CD4-positive, alpha-beta T cell (primary cell): Measurements from ENCODE around the gene CALB2. TPM values are rescaled to one million over a fixed set of nuclear protein-coding genes. Genes with fewer than 3 reads are reported as not detected.

ENCODE experiments used
- ATAC-seq: fragments of 200-7000 bp; cut with Tn5 transposase; one replicate; pipeline ENCODE4 v1.10.0; 2022; ENCODE audit warnings: mild to moderate bottlenecking; ENCODE audit not compliant: poor library complexity
- CTCF ChIA-PET: fragments of 350-600 bp; sonication (Branson Sonifier 250); formaldehyde crosslinking; loops from one replicate; lab custom pipeline; 2021; ENCODE audit warnings: antibody characterized with exemption, inconsistent platforms; lab: Charles Lee
- POLR2A ChIA-PET: fragments of 350-600 bp; sonication (Branson Sonifier 250); formaldehyde crosslinking; loops from one replicate; lab custom pipeline; 2021; ENCODE audit warnings: antibody characterized with exemption, inconsistent platforms; lab: Charles Lee
- DNase-seq, 14 experiments: peaks; one replicate each; pipeline ENCODE4 v3.0.0-alpha.2; 2013 to 2020; ENCODE audit warnings: mixed read lengths in 2 of 14
- H3K27ac ChIP-seq, 2 donors: one replicate each; pipeline versions ENCODE4 v1.5.1 to v1.7.0; 2013; ENCODE audit warnings: low read length in 2 of 2, low read depth in 1 of 2, mild to moderate bottlenecking in 1 of 2
- H3K27me3 ChIP-seq, 2 experiments: 1 replicate in 1 of 2; 2 replicates in 1 of 2; pipeline versions ENCODE4 v1.6.1 to v1.7.0; 2013; ENCODE audit warnings: low read length in 2 of 2, control low read depth in 1 of 2, mild to moderate bottlenecking in 1 of 2, moderate library complexity in 1 of 2; ENCODE audit not compliant: insufficient read depth in 2 of 2, control insufficient read depth in 1 of 2
- H3K36me3 ChIP-seq: one replicate; pipeline ENCODE4 v1.6.1; 2013; ENCODE audit warnings: low read length, control low read depth; ENCODE audit not compliant: insufficient read depth
- H3K4me1 ChIP-seq: one replicate; pipeline ENCODE4 v1.6.1; 2013; ENCODE audit warnings: low read length, control low read depth; ENCODE audit not compliant: insufficient read depth
- H3K4me3 ChIP-seq: one replicate; pipeline ENCODE4 v1.5.1; 2013; ENCODE audit warnings: mild to moderate bottlenecking, low read length, moderate library complexity
- H3K9me3 ChIP-seq, 2 experiments: 1 replicate in 1 of 2; 2 replicates in 1 of 2; pipeline versions ENCODE4 v1.6.1 to v1.7.0; 2013; ENCODE audit warnings: low read length in 2 of 2, mild to moderate bottlenecking in 2 of 2, control low read depth in 1 of 2, moderate library complexity in 1 of 2; ENCODE audit not compliant: control insufficient read depth in 1 of 2, insufficient read depth in 1 of 2
- H3K27ac Mint-ChIP-seq: one replicate; pipeline ENCODE4 v1.8.0; 2020; ENCODE audit warnings: mixed read lengths
- H3K27me3 Mint-ChIP-seq: one replicate; pipeline ENCODE4 v1.8.0; 2021; ENCODE audit warnings: mixed read lengths
- H3K36me3 Mint-ChIP-seq: one replicate; pipeline ENCODE4 v1.8.0; 2021; ENCODE audit warnings: low read depth, mixed read lengths
- H3K4me1 Mint-ChIP-seq: one replicate; pipeline ENCODE4 v1.8.0; 2021; ENCODE audit warnings: low read depth, mixed read lengths
- H3K4me3 Mint-ChIP-seq: one replicate; pipeline ENCODE4 v1.8.0; 2020; ENCODE audit warnings: mild to moderate bottlenecking, mixed read lengths
- H3K9me3 Mint-ChIP-seq: one replicate; pipeline ENCODE4 v1.8.0; 2020; ENCODE audit warnings: mixed read lengths
- CTCF ChIP-seq: fragments of 200-600 bp; IDR thresholded peaks from one replicate; pipeline ENCODE4 v1.8.0; 2022; ENCODE audit warnings: antibody characterized with exemption, mild to moderate bottlenecking
- intact Hi-C, 2 experiments: fragments of 100-400 bp; cut with DNase I in 1 of 2; cut with micrococcal nuclease in 1 of 2; formaldehyde crosslinking; loops; one replicate each; pipeline versions ENCODE4 v1.15.1 to v1.9.0; 2023 to 2025; cut with DNase I, micrococcal nuclease
- total RNA-seq, 174 experiments: library from RNA in 2 of 174; stranded (reverse) in 2 of 174; gene quantifications; one replicate each; pipeline ENCODE4 v1.2.3 and lab custom pipeline; 2021 to 2026

Gene CALB2
- total RNA-seq, 2 experiments from 2014 or later, result not detected

- no peak overlapping the region for H3K4me3 ChIP-seq
- ChIA-PET POLR2A (no interaction called here), CTCF (no interaction called here)
- H3K9me3 Mint-ChIP-seq, result no peaks in the 10 kb centered on the region
- H3K27ac Mint-ChIP-seq, result no peak overlapping the region
- DNase-seq (no peak), ATAC-seq (no peak)
- H3K36me3 Mint-ChIP-seq, result no peaks in the 10 kb centered on the region
- intact Hi-C loops, result no loop called here
- H3K4me1 Mint-ChIP-seq, result no peaks in the 10 kb centered on the region
- TF ChIP-seq CTCF, result no peak
- H3K36me3 ChIP-seq, result no peaks in the 10 kb centered on the region
- H3K4me1 ChIP-seq, result no peaks in the 10 kb centered on the region
- peaks cover 30% of the 10 kb centered on the region for H3K27me3 Mint-ChIP-seq
- H3K27me3 ChIP-seq, result peaks cover 0 to 7% of the 10 kb centered on the region in 2 experiments
- H3K27ac ChIP-seq, result no peak overlapping the region
- no peaks in the 10 kb centered on the region for H3K9me3 ChIP-seq
- no peak overlapping the region for H3K4me3 Mint-ChIP-seq
These were observed 30.4 kb upstream of the CALB2 start for GRCh38 chr16:71328151-71328550.

- Mint-ChIP-seq H3K36me3 (no peaks in the 10 kb centered on the region), H3K4me1 (no peaks in the 10 kb centered on the region), H3K9me3 (peaks cover 4% of the 10 kb centered on the region), H3K4me3 (no peak overlapping the region), H3K27me3 (peaks cover 38% of the 10 kb centered on the region), H3K27ac (no peak overlapping the region)
- intact Hi-C loops, result no loop called here
- CTCF ChIA-PET, result no interaction called here
- ATAC-seq (no peak), DNase-seq (no peak)
- Histone ChIP-seq H3K27ac (no peak overlapping the region), H3K36me3 (no peaks in the 10 kb centered on the region), H3K9me3 (no peaks in the 10 kb centered on the region), H3K4me3 (no peak overlapping the region), H3K27me3 (peaks cover 0 to 17% of the 10 kb centered on the region in 2 experiments), H3K4me1 (no peaks in the 10 kb centered on the region)
- no peak for TF ChIP-seq CTCF
- POLR2A ChIA-PET, result no interaction called here
These were observed 20.9 kb upstream of the CALB2 start for GRCh38 chr16:71337631-71338030.

GRCh38 chr16:71338193-71338592 is 20.3 kb upstream of the CALB2 start:
- H3K27ac Mint-ChIP-seq, result no peak overlapping the region
- CTCF ChIA-PET, result no interaction called here
- H3K27me3 ChIP-seq, result peaks cover 0 to 17% of the 10 kb centered on the region in 2 experiments
- POLR2A ChIA-PET, result no interaction called here
- ATAC-seq, result no peak
- no peaks in the 10 kb centered on the region for H3K9me3 ChIP-seq
- no peak for TF ChIP-seq CTCF
- H3K27me3 Mint-ChIP-seq, result peaks cover 38% of the 10 kb centered on the region
- no peak overlapping the region for H3K4me3 Mint-ChIP-seq
- no peak overlapping the region for H3K4me3 ChIP-seq
- peaks cover 4% of the 10 kb centered on the region for H3K9me3 Mint-ChIP-seq
- H3K4me1 Mint-ChIP-seq, result no peaks in the 10 kb centered on the region
- H3K36me3 Mint-ChIP-seq, result no peaks in the 10 kb centered on the region
- intact Hi-C loops, result no loop called here
- no peak for DNase-seq
- no peaks in the 10 kb centered on the region for H3K4me1 ChIP-seq
- no peaks in the 10 kb centered on the region for H3K36me3 ChIP-seq
- H3K27ac ChIP-seq, result no peak overlapping the region
